Thyroid gland (tissue), 4 donors: ENCODE data around the gene HLCS.

Source experiments
- POLR2A ChIP-seq, 2 donors: fragments of 450-650 bp; IDR thresholded peaks; one replicate each; pipeline ENCODE4 v1.6.1; 2017; ENCODE audit warnings: antibody characterized with exemption in 2 of 2, mild to moderate bottlenecking in 2 of 2, moderate library complexity in 1 of 2
- TF ChIP-seq, protein P1 (sequence below), 6 experiments: fragments of 200-600 bp in 3 of 6; fragments of 450-650 bp in 3 of 6; sonication (generic) in 3 of 6; IDR thresholded peaks; one replicate each; pipeline ENCODE4 v1.5.1; 2016 to 2019; ENCODE audit warnings: antibody characterized with exemption in 6 of 6, mild to moderate bottlenecking in 2 of 6, inconsistent platforms in 1 of 6, moderate library complexity in 1 of 6

DNA sequence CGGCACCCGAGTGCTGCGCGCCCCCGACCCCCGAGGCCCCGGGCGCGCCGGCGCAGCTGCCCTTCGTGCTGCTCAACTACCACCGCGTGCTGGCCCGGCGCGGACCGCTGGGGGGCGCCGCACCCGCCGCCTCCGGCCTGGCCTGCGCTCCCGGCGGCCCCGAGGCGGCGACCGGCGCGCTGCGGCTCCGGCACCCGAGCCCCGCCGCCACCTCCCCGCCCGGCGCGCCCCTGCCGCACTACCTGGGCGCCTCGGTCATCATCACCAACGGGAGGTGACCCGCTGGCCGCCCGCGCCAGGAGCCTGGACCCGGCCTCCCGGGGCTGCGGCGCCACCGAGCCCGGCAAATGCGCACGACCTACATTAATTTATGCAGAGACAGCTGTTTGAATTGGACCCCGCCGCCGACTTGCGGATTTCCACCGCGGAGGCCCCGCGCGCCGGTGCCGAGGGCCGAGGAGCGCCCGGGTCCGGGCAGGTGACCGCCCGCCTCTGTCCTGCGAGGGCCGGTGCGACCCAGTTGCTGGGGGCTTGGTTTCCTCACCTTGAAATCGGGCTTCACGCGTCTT, 218.6 kb downstream of the HLCS start:
- TF ChIP-seq, protein P1, sequence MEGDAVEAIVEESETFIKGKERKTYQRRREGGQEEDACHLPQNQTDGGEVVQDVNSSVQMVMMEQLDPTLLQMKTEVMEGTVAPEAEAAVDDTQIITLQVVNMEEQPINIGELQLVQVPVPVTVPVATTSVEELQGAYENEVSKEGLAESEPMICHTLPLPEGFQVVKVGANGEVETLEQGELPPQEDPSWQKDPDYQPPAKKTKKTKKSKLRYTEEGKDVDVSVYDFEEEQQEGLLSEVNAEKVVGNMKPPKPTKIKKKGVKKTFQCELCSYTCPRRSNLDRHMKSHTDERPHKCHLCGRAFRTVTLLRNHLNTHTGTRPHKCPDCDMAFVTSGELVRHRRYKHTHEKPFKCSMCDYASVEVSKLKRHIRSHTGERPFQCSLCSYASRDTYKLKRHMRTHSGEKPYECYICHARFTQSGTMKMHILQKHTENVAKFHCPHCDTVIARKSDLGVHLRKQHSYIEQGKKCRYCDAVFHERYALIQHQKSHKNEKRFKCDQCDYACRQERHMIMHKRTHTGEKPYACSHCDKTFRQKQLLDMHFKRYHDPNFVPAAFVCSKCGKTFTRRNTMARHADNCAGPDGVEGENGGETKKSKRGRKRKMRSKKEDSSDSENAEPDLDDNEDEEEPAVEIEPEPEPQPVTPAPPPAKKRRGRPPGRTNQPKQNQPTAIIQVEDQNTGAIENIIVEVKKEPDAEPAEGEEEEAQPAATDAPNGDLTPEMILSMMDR (IDR thresholded peaks at IDR 0.05) = peak in 2 of 6 experiments; percentile 22 to 31
- TF ChIP-seq POLR2A (IDR thresholded peaks at IDR 0.05) = no peak
